GM19372 (cell line): Measurements from ENCODE around the gene LCP1.

Experiments
- ATAC-seq: cut with Tn5 transposase; IDR thresholded peaks from one replicate; pipeline ENCODE4 v1.9.1; 2021; ENCODE audit warnings: mild to moderate bottlenecking, low read depth, moderate library complexity; ENCODE audit not compliant: unreplicated experiment

Gene LCP1

DNA sequence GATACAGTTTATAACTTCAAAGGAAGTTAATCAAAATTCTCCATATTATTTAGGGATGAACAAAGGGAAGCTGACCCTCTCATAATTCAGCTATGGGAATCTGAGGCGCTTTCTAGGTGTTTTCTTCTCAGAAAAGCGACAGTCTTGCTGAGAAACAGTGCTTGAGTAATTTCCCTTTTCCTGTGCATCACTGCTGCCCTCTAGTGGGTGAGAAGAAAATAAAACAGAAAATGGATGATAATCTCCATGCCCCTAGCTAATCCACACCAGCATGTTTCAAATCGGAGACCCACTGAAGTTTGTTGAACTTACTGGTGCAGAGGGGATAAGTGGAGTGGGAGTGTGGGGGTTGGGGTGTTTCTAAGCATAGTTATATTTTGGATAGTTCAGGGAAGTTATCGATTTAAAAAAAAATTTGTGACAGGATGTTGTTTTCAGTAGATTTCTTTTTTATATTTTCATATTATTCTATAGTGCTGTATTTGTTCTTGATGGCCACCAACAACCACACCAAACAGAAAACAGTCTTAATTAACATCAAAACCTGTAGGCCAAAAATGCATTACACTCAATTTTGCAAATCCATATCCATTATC, 21.4 kb downstream of the LCP1 start:
- ATAC-seq = no peak

DNA sequence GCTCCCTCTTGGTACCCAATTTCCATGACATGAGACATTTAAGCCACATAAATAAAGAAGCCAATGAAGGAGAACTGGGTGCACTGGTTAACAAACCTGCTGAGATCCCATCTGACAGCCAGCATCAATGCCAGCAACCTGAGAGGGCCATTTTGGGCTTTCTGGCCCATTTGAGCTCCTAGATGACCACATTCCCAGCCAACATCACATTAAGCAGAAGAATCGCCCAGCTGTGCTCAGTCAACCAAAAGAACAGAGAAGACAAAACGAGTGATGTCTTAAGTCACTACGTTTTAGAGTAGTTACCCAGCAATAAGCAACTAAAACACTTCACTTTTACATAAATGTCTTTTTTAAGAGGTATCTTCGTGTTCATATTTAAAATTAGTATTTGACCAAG, 21.9 kb downstream of the LCP1 start:
- no peak for ATAC-seq

DNA sequence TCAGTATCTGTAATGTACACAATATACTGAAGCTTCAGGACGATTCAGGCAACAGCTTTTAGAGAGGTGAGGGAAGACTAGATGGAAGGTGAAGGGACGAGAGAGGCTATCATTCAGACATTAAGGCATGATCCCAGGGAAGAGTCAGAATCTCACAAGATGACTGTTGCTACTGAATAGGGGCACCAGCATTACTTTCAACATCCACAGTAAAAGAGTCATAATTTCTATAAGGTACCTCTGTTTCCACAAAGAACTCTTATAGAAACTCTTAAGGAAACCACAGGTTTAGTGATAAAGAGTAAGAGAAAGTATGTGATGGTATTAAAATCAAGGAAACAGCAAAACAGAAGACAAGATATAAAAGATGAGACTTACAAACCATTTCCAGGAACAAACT, 23.0 kb downstream of the LCP1 start:
- no peak for ATAC-seq

DNA sequence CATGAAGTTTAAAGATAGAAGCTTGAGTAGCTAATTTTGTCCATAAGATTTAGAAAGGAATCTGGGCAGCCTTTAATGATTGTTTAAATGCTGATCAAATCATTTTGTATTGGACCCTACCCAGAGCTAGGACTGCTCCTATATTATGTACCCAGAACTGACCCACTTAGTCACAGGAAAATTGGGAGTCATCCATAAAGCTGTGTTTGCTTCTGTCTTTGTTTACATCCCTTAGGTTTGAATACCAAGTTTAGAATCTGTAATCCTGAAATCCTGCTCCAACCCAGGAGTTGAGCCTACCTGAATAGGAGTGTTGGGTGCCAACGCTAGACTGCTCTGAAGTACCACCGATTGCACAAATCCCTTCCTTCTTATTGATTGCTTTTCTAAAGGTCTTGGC, 23.8 kb downstream of the LCP1 start:
- ATAC-seq = no peak

DNA sequence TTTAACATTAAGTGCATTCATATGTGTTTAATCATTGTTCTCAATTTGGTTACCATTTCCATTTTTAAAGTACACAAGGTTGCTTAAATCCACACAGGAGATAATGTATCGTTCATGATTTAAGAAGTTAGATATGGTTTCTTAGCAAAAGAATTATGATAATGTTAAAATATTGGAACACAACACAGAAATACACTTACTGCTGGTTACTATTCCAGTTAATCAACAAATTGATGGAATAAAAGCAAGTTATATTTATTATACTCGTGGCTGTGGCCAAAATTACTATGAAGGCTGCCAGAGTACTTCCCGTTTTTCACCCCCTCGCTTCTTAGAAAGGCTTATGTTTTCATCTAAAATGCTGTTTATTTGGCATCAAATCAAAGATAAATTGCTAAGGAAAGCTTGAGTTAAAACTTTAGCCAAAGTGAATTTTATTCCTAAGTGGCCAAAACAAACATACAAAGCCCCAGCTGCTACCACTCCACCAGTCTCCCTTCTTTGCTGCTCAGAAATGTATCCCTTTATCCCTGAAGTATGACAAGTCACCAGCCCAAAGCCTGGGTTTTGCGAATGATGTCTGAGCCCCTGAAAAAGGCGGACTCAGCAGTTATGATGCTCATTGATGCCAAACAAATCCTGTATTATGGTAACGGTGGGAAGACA, 27.7 kb downstream of the LCP1 start:
- ATAC-seq = no peak

DNA sequence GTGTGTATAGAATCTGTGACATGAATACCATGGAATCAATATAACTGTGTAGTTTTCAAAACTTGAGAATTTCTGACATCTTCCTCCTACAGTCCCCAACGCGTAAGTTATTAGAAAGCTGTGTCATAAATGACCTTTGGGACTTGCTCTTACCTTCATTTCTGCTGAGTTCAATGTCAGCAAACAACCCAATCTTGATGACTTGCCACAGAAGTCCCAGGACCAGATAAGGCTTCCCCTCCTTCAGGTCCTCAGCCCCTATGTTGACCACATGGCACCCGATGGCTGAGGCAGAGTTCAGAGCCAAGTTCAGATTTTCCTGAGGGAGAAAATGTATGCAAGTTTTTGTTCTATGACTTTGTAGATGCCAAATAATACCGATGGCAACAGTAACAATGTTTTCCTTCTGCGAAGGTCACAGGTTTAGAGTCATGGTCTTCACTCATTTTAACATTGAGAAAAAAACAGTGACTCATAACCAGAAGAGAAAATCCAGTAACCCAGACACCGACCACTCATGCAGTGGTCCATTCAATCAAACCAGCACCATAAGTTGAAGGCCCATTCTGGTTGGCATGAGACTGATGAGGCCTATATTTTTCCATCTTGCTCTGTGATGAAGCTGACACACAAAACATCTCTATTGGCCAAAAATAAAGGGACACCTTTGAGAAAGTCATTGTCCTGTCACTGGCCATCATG, 29.2 kb downstream of the LCP1 start:
- no peak for ATAC-seq

GRCh38 chr13:46150134-46150693, 31.8 kb downstream of the LCP1 start:
- no peak for ATAC-seq

DNA sequence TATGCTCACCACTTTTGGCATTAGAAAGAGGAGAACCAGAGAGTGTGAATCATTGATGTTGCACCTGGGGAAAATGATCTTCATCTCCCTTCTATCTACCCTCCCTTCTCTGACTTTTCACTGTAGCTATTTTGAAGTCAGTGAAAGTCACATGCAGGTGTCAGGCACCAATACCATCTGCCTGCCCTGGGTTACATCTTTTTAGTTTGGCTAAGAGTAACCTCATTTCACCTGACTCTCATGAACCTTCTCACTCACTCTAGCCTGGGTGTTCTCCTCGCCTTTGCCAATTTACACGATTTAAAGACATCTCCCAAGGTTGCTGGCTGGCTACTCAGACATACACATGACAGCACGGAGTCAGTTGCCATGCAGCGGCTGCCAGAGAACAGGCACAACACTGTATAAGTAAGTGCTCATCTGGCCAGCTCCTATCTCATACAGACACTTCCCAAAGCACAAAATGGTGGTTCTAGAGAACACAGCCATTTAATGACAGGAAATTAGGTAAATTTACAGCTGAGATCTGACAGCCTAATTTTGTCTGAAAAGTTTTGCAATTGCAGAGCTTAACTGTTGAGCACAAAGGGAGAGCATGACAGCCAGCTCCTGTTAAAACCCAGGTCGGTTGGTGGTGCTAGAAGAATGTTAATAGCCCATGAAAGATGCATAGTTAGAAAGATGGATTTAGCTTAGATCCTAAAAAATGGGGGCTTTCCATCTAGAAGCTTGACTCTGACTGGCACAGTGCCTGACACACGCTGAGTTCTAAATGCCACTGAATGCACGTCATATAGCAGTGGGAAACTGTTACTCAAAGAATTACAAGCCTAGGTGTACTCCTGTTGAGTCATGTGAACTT, 32.5 kb downstream of the LCP1 start:
- no peak for ATAC-seq

DNA sequence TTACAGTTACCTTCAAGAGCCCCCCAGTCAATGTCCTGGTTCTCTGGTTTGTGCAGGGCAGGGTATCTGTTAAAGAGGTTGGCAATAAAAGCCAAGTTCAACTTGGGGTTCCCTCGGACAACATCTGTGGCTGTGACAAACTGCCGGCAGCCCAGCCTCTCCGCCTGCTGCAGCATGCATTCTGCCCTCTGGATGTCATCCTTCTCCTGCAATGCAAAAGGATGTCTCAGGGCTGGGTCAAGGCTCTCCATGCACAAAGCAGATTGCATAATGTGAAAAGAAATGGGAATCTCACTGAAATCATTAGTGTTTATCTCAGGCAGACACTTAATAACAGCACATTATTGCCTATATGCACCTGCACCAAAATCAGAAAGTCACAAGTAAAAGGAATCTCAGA, 35.1 kb downstream of the LCP1 start:
- ATAC-seq = no peak

- ATAC-seq = no peak
These were observed 36.0 kb downstream of the LCP1 start for GRCh38 chr13:46145950-46146349.

GRCh38 chr13:46145135-46145534, 36.8 kb downstream of the LCP1 start:
- ATAC-seq = no peak

DNA sequence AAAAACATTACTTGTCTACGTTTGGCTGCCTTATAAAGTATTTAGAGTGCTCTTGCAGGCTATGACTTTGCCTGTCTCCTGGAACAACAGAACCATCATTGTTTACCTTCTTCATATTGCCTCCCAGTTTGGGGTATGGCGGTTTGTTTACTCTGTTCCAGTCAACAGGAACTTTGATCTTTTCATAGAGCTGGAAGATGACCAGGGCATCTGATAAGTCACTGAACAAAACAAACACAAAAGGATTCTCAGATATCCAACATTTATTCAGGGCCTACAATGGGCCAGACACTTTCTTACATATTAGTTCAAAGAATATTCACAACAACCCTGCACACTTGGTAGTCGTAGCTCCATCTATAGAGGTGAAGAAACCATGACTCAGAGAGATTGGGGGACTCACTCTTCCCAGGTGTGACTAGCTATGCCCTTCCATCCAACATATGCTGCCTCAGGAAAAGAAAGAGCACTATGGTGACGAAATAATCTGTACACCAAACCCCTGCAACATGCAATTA, 38.7 kb downstream of the LCP1 start:
- no peak for ATAC-seq

- no peak for ATAC-seq
These were observed 39.2 kb downstream of the LCP1 start for GRCh38 chr13:46142776-46143175.

GRCh38 chr13:46140044-46140443, 41.9 kb downstream of the LCP1 start:
- ATAC-seq = no peak

DNA sequence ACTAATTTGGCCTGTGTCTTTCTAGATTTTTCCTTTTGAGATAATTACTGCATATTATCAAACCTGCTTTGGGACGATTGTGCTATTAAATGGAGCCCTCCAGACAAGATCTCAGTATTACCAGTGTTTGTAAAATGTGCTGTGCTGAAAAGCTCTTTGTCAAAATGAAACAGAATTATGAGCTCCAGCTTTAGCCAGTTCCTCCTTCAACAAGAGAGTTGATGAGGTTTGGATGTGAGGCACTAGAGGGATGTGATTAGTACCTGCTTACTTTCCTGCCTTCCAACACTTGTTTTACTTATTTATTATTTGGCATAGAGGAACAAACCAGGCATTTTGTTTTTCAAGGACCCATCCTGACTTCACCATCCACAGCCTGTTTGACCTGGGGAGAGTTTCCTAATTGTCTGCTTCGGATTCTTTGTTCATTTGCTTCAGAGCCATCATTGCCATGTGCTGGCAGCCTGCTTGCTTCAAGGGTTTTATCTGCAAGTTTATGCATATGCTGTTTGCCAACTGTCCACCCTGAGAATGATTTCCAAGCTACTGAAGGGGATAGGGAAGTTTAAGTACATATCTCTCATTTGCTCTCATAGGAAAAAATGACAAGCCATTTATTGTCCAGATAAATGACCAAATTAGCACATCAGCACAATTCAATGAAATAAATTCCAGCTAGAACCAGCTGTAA, 44.2 kb downstream of the LCP1 start:
- no peak for ATAC-seq

GRCh38 chr13:46136688-46137087, 45.3 kb downstream of the LCP1 start:
- no peak for ATAC-seq

DNA sequence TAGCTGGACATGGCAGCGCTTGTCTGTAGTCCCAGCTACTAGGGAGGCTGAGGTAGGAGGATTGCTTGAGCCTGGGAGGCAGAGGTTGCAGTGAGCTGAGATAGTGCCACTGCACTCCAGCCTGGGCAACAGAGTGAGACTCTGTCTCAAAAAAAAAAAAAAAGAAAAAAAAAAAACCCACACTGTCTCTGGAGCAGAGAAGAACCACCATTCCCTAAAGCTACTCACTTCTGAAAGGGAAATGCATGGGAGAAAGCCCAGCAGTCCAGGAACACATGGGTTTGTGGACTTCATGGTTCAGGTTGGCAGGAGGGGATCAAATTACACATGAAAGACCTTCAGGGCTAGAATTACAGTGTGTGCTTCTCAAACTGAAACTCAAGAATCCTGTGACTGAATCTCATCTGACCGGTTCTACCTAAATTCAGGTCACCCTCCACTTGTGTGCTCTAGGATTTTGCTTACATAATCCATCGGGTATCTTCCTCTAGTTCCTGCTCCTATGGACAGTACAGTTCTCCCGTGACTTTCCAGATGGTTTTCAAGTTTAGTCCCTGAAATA, 46.9 kb downstream of the LCP1 start:
- no peak for ATAC-seq

- ATAC-seq = no peak
These were observed 47.5 kb downstream of the LCP1 start for GRCh38 chr13:46134494-46134893.

- ATAC-seq = no peak
These were observed 49.9 kb downstream of the LCP1 start for GRCh38 chr13:46132109-46132508.

- no peak for ATAC-seq
These were observed 50.3 kb downstream of the LCP1 start for GRCh38 chr13:46131705-46132104.
